HG03469 (cell line): ENCODE data around the gene CCDC148.
"Not testable (repeated sequence)": the region's sequence is repeated elsewhere in the genome, so short reads cannot be mapped to it uniquely, and the experiment has no call there.

ENCODE experiments used
- ATAC-seq: cut with Tn5 transposase; IDR thresholded peaks from one replicate; pipeline ENCODE4 v1.9.1; 2021; ENCODE audit warnings: mild to moderate bottlenecking, moderate library complexity, moderate number of reproducible peaks; ENCODE audit not compliant: unreplicated experiment

Gene CCDC148

GRCh38 chr2:158366342-158366741 is 90.2 kb downstream of the CCDC148 start:
- ATAC-seq, result no peak

- ATAC-seq, result peak; percentile 67
These were observed 96.7 kb downstream of the CCDC148 start for GRCh38 chr2:158359846-158360245.

GRCh38 chr2:158357699-158358098 is 98.9 kb downstream of the CCDC148 start:
- no peak for ATAC-seq

GRCh38 chr2:158357122-158357521 is 99.4 kb downstream of the CCDC148 start:
- ATAC-seq, result no peak

GRCh38 chr2:158351466-158351816 is 105.1 kb downstream of the CCDC148 start:
- ATAC-seq, result not testable (repeated sequence)

- not testable (repeated sequence) for ATAC-seq
These were observed 105.6 kb downstream of the CCDC148 start for GRCh38 chr2:158350751-158351465.

GRCh38 chr2:158346032-158346431 is 110.5 kb downstream of the CCDC148 start:
- ATAC-seq, result no peak

GRCh38 chr2:158339513-158339912 is 117.0 kb downstream of the CCDC148 start:
- no peak for ATAC-seq

GRCh38 chr2:158337018-158337417 is 119.5 kb downstream of the CCDC148 start:
- no peak for ATAC-seq

- not testable (repeated sequence) for ATAC-seq
These were observed 124.8 kb downstream of the CCDC148 start for GRCh38 chr2:158331799-158332198.

GRCh38 chr2:158325782-158326340 is 130.7 kb downstream of the CCDC148 start:
- no peak for ATAC-seq

- ATAC-seq, result no peak
These were observed 131.3 kb downstream of the CCDC148 start for GRCh38 chr2:158325031-158325781.

- ATAC-seq, result no peak
These were observed 133.2 kb downstream of the CCDC148 start for GRCh38 chr2:158323381-158323780.

GRCh38 chr2:158321264-158321663 is 135.3 kb downstream of the CCDC148 start:
- ATAC-seq, result no peak

GRCh38 chr2:158319269-158319668 is 137.3 kb downstream of the CCDC148 start:
- ATAC-seq, result no peak

GRCh38 chr2:158317642-158318041 is 138.9 kb downstream of the CCDC148 start:
- no peak for ATAC-seq

- ATAC-seq, result no peak
These were observed 140.6 kb downstream of the CCDC148 start for GRCh38 chr2:158315803-158316414.

- ATAC-seq, result no peak
These were observed 141.6 kb downstream of the CCDC148 start for GRCh38 chr2:158315000-158315399.

- ATAC-seq, result no peak
These were observed 142.8 kb downstream of the CCDC148 start for GRCh38 chr2:158313734-158314133.

GRCh38 chr2:158312981-158313380 is 143.6 kb downstream of the CCDC148 start:
- ATAC-seq, result no peak

GRCh38 chr2:158310407-158310806 is 146.1 kb downstream of the CCDC148 start:
- ATAC-seq, result not testable (repeated sequence)

GRCh38 chr2:158305501-158305900 is 151.1 kb downstream of the CCDC148 start:
- ATAC-seq, result no peak
